Psoas muscle (tissue), 8 donors: ENCODE data around the gene RSL1D1. TPM values are rescaled to one million over a fixed set of nuclear protein-coding genes. Genes with fewer than 3 reads are reported as not detected.

ENCODE experiments used
- ATAC-seq, 4 donors: fragments of 200-7000 bp; cut with Tn5 transposase; one replicate each; pipeline ENCODE4 v1.9.1; 2020; ENCODE audit warnings: moderate library complexity in 3 of 4, mild to moderate bottlenecking in 2 of 4
- DNase-seq, 2 donors: peaks; one replicate each; pipeline ENCODE4 v3.0.0-alpha.2; 2020
- H3K27ac ChIP-seq: fragments of 200-600 bp; one replicate; pipeline ENCODE4 v1.8.0; 2022
- H3K27me3 ChIP-seq, 3 donors: fragments of 200-600 bp in 1 of 3; one replicate each; pipeline versions ENCODE4 v1.6.1 to v1.8.0; 2013 to 2022; ENCODE audit warnings: low read length in 2 of 3, mild to moderate bottlenecking in 2 of 3, moderate library complexity in 1 of 3; ENCODE audit not compliant: insufficient read depth in 3 of 3
- H3K36me3 ChIP-seq, 2 donors: fragments of 200-600 bp in 1 of 2; one replicate each; pipeline versions ENCODE4 v1.6.1 to v1.8.0; 2013 to 2022; ENCODE audit warnings: low read depth in 1 of 2, mild to moderate bottlenecking in 1 of 2, moderate library complexity in 1 of 2; ENCODE audit not compliant: insufficient read depth in 1 of 2
- H3K4me1 ChIP-seq: fragments of 200-600 bp; one replicate; pipeline ENCODE4 v1.8.0; 2022
- H3K4me3 ChIP-seq: fragments of 200-600 bp; one replicate; pipeline ENCODE4 v1.8.0; 2022; ENCODE audit warnings: mild to moderate bottlenecking
- H3K9me3 ChIP-seq: fragments of 200-600 bp; one replicate; pipeline ENCODE4 v1.8.0; 2022
- WGBS, 3 donors: extraction: QIAGEN DNeasy Blood & Tissue Kit; methylation state at CpG; one replicate each; pipeline versions ENCODE4 v1.1.6 to v1.1.7; 2013; 5-methylcytosine and 5-hydroxymethylcytosine counted together
- intact Hi-C, 2 donors: fragments of 100-400 bp; cut with DNase I; formaldehyde crosslinking; loops; one replicate each; pipeline versions ENCODE4 v1.11.0 to v1.14.2; 2022
- polyA plus RNA-seq, 3 donors: library from polyadenylated mRNA; stranded (reverse); fragments of 200-250 nt; gene quantifications; one replicate each; pipeline ENCODE4 v1.2.3, GENCODE V29; 2013
- total RNA-seq, 4 donors: library from RNA; stranded (reverse); fragmentation: NEBNext Ultra II Directional in 2 of 4; extraction: Animal tissue kit (Norgen Biotek cat#: 25700) in 2 of 4; gene quantifications; one replicate each; pipeline versions ENCODE4 v1.2.1 to v1.2.4, GENCODE V29; 2021 to 2023
- TF ChIP-seq, protein P1 (sequence below): fragments of 200-600 bp; IDR thresholded peaks from one replicate; pipeline ENCODE4 v1.8.0; 2022; ENCODE audit warnings: antibody characterized with exemption
- donor health status: healthy with polysubstance abuse.
- donor health status: DM: no; HTN: no; CAD: no; lungs with moderate emphysema.
- donor health status: Bipolar disorder and iron deficiency.
- donor health status: healthy.
- donor health status: DM: yes; HTN: yes; CAD: no.
- donor health status: DM: no; HTN: no; CAD: no.
- donor health status: DM: no; HTN: no; CAD: no.
- donor health status: DM: yes; HTN: yes; CAD: no.

RSL1D1 gene
- total and polyA plus RNA-seq, 7 donors, result 197 to 271 (median 241) TPM

DNA sequence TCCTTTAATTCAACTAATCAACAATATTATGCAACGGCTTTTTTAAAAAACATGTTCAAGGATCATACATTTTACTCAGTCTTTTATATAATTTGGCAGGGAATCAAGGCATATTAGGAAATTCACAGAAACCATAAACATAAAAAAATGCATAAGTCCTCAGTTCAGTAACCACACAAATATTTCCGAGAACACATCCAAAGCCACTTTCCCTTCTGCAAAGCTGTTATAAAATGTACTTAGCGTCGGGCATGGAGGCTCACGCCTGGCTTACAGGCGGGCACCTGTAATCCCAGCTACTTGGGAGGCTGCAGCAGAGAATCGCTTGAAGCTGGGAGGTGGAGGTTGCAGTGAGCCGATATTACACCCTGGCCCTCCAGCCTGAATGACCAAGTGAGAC lies 44.6 kb downstream of the RSL1D1 start:
- no peaks in the 10 kb centered on the region for H3K9me3 ChIP-seq
- intact Hi-C loops, result no loop called here
- DNase-seq, result no peak
- no peak overlapping the region for H3K27ac ChIP-seq
- H3K4me1 ChIP-seq, result no peaks in the 10 kb centered on the region
- no peak for ATAC-seq
- 73 to 84% (median 80%) methylated on average over 8 of the region's 8 CpGs for WGBS, 3 donors
- H3K27me3 ChIP-seq, result no peaks in the 10 kb centered on the region
- no peak overlapping the region for H3K4me3 ChIP-seq
- TF ChIP-seq, protein P1, sequence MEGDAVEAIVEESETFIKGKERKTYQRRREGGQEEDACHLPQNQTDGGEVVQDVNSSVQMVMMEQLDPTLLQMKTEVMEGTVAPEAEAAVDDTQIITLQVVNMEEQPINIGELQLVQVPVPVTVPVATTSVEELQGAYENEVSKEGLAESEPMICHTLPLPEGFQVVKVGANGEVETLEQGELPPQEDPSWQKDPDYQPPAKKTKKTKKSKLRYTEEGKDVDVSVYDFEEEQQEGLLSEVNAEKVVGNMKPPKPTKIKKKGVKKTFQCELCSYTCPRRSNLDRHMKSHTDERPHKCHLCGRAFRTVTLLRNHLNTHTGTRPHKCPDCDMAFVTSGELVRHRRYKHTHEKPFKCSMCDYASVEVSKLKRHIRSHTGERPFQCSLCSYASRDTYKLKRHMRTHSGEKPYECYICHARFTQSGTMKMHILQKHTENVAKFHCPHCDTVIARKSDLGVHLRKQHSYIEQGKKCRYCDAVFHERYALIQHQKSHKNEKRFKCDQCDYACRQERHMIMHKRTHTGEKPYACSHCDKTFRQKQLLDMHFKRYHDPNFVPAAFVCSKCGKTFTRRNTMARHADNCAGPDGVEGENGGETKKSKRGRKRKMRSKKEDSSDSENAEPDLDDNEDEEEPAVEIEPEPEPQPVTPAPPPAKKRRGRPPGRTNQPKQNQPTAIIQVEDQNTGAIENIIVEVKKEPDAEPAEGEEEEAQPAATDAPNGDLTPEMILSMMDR, result no peak
- no peaks in the 10 kb centered on the region for H3K36me3 ChIP-seq

DNA sequence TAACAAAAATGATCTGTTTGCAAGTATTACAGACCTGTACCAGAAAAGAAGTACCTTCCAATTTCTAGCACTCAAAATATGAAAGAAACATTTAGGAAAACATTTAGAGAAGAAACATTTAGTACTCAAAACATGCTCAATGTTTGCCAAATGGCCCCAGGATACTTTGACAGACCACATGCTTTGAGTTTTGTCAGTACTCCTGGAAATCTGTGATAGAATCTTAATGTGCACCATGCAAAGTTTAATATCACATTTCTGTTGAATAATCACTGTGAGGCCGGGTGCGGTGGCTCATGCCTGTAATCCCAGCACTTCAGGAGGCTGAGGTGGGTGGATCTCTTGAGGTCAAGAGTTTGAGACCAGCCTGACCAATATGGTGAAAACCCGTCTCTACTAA lies 45.8 kb downstream of the RSL1D1 start:
- Histone ChIP-seq H3K27me3 (no peaks in the 10 kb centered on the region), H3K27ac (no peak overlapping the region), H3K36me3 (no peaks in the 10 kb centered on the region), H3K9me3 (no peaks in the 10 kb centered on the region), H3K4me1 (no peaks in the 10 kb centered on the region), H3K4me3 (no peak overlapping the region)
- WGBS, 3 donors, result 55 to 84% (median 76%) methylated on average over 3 of the region's 3 CpGs
- intact Hi-C loops, result no loop called here
- no peak for DNase-seq
- TF ChIP-seq, protein P1, result no peak
- no peak for ATAC-seq

DNA sequence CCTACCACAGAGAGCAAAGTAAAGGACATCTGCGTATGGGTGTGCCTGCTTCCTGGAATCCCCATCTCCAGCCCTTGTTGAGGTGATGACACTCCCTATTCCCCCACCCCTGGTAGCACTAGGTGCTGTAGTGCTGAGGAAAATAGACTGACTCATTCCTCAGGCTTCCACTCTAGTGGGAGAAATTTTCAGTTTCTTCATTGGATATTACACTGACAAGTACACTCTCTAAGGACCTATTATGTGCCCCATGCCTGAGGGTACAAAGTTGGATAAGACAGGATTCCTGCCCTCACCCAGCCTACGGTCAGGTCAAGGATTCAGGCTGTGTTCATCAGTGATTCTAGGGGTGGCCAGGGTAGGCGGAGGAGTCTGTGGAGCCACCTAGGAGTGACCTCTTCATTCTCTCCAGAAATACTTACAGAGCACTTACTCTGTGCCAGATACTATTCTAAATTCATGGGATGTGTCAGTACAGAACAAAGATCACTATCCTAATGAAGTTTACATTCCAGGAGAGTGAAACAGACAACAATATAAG lies 49.8 kb downstream of the RSL1D1 start:
- 75 to 98% (median 94%) methylated on average over 3 of the region's 3 CpGs for WGBS, 3 donors

DNA sequence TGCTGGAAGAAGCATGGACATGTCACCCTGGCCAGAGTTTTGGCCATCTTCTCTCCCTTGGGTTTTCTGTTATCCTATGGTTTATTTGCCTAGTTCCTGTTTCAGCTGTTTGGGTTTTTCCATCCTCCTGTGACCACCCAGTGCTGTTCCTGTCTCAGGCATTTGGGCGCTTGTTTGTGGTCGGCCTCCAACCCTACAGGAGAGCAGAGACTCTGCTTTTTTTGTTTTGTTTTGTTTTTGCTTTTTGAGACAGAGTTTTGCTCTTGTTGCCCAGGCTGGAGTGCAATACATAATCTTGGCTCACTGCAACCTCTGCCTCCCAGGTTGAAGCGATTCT lies 51.0 kb downstream of the RSL1D1 start:
- 87 to 96% (median 95%) methylated on average over 3 of the region's 3 CpGs for WGBS, 3 donors
- DNase-seq (no peak), ATAC-seq (no peak)
- TF ChIP-seq, protein P1, result no peak
- Histone ChIP-seq H3K27ac (peak overlapping the region; percentile 36), H3K36me3 (peaks cover 0 to 6% of the 10 kb centered on the region in 2 donors), H3K9me3 (no peaks in the 10 kb centered on the region), H3K4me3 (no peak overlapping the region), H3K4me1 (peaks cover 23% of the 10 kb centered on the region), H3K27me3 (no peaks in the 10 kb centered on the region)
- intact Hi-C loops, result no loop called here

More for the DNA sequence above, 49.8 kb downstream of the RSL1D1 start:
- intact Hi-C loops, result no loop called here
- H3K27me3 ChIP-seq, result no peaks in the 10 kb centered on the region
- DNase-seq (no peak), ATAC-seq (no peak)
- TF ChIP-seq, protein P1, result no peak
- H3K36me3 ChIP-seq, result no peaks in the 10 kb centered on the region
- H3K9me3 ChIP-seq, result no peaks in the 10 kb centered on the region
- H3K4me1 ChIP-seq, result peaks cover 16% of the 10 kb centered on the region
- no peak overlapping the region for H3K4me3 ChIP-seq
- H3K27ac ChIP-seq, result no peak overlapping the region
